Epithelial cell of proximal tubule (primary cell): ENCODE measurements around the gene ANKRD28. TPM values are rescaled to one million over a fixed set of nuclear protein-coding genes. Genes with fewer than 3 reads are reported as not detected.

ENCODE experiments used
- DNase-seq: peaks from one replicate; pipeline ENCODE4 v3.0.0-alpha.2; 2011; ENCODE audit warnings: low read depth
- H3K4me3 ChIP-seq: 2 replicates; pipeline ENCODE4 v1.5.1; 2011; ENCODE audit warnings: low read depth, mild to moderate bottlenecking, low read length
- CTCF ChIP-seq: conservative IDR thresholded peaks from 2 replicates; pipeline ENCODE4 v1.5.1; 2012; ENCODE audit warnings: low read depth, mild to moderate bottlenecking, low read length
- total RNA-seq: library from RNA; depleted of rRNA; stranded (reverse); fragments of >200 nt; gene quantifications from 2 replicates; pipeline ENCODE4 v1.2.3, GENCODE V29; 2015

Gene ANKRD28
- total RNA-seq, 1 donor from 2014 or later: 17.3 TPM

- no peak for TF ChIP-seq CTCF
- H3K4me3 ChIP-seq: no peak overlapping the region
- DNase-seq: no peak
Measured at GRCh38 chr3:15649858-15650257, 147.9 kb downstream of the ANKRD28 start.

GRCh38 chr3:15649341-15649740, 148.4 kb downstream of the ANKRD28 start:
- TF ChIP-seq CTCF: no peak
- no peak overlapping the region for H3K4me3 ChIP-seq
- no peak for DNase-seq

- no peak for TF ChIP-seq CTCF
- no peak overlapping the region for H3K4me3 ChIP-seq
- DNase-seq: no peak
Measured at GRCh38 chr3:15647611-15648167, 150.1 kb downstream of the ANKRD28 start.

GRCh38 chr3:15646851-15647511, 150.8 kb downstream of the ANKRD28 start:
- peak overlapping the region; percentile 10 for H3K4me3 ChIP-seq
- no peak for TF ChIP-seq CTCF
- peak; percentile 95 for DNase-seq

- H3K4me3 ChIP-seq: no peak overlapping the region
Measured at GRCh38 chr3:15645740-15646501, 151.9 kb downstream of the ANKRD28 start.

GRCh38 chr3:15645246-15645645, 152.5 kb downstream of the ANKRD28 start:
- TF ChIP-seq CTCF: no peak
- no peak overlapping the region for H3K4me3 ChIP-seq
- no peak for DNase-seq

More at GRCh38 chr3:15645740-15646501, 151.9 kb downstream of the ANKRD28 start:
- no peak for TF ChIP-seq CTCF
- DNase-seq: peak; percentile 68

- no peak for DNase-seq
- no peak overlapping the region for H3K4me3 ChIP-seq
- TF ChIP-seq CTCF: no peak
Measured at GRCh38 chr3:15638891-15639262, 158.9 kb downstream of the ANKRD28 start.
